Measurements from ENCODE around the gene GPC6.

GPC6 gene

DNA sequence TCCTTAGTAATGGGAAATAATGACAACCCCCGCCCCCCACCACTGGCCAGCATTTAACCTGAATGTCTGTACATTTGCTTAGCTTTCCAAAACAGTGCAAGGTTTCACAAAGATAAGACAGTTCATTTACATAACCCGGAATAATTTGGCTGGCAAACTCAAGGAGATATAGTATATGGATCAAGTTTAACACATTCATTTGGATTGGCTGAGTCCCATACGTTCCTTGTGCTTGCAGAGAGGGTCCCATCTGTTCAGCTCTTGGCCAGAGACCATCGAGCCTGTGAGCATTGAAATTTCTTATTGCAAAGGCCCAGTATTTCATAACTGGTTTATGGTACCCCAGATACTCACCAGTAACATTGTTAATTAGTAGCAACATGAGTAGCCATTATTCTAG is 116.5 kb downstream of the GPC6 start:
- Histone ChIP-seq H3K4me2 (ENCODE audit: low read length) (no peak overlapping the region), H3K27me3 (ENCODE audit: low read depth, low read length) (no peaks in the 10 kb centered on the region), H3K9me3 (ENCODE audit: insufficient read depth, low read length) (no peaks in the 10 kb centered on the region), H4K20me1 (ENCODE audit: insufficient read depth, low read length) (no peaks in the 10 kb centered on the region), H2AFZ (ENCODE audit: low read depth, low read length) (no peak overlapping the region), H3K79me2 (ENCODE audit: low read length) (no peaks in the 10 kb centered on the region), H3K9ac (ENCODE audit: low read length) (no peak overlapping the region), H3K27ac (ENCODE audit: low read length) (no peak overlapping the region), H3K4me1 (ENCODE audit: low read length) (no peaks in the 10 kb centered on the region), H3K4me3 (ENCODE audit: low read length) (no peak overlapping the region), H3K36me3 (replicated peaks; ENCODE audit: low read depth, low read length) (no peaks in the 10 kb centered on the region)
- no peak for TF ChIP-seq CTCF (IDR thresholded peaks at IDR 0.05; ENCODE audit: low read depth, low read length)
- no peak for TF ChIP-seq EZH2phosphoT487 (IDR thresholded peaks at IDR 0.05; ENCODE audit: low read depth)

GRCh38 chr13:93344048-93344705 is 117.6 kb downstream of the GPC6 start:
- TF ChIP-seq CTCF (IDR thresholded peaks at IDR 0.05; ENCODE audit: low read depth, low read length) (no peak), EZH2phosphoT487 (IDR thresholded peaks at IDR 0.05; ENCODE audit: low read depth) (no peak)
- H3K36me3 ChIP-seq (replicated peaks; ENCODE audit: low read depth, low read length): no peaks in the 10 kb centered on the region
- H3K79me2 ChIP-seq (ENCODE audit: low read length): no peaks in the 10 kb centered on the region

GRCh38 chr13:93345024-93345423 is 118.4 kb downstream of the GPC6 start:
- H3K36me3 ChIP-seq (replicated peaks; ENCODE audit: low read depth, low read length): no peaks in the 10 kb centered on the region
- TF ChIP-seq CTCF (IDR thresholded peaks at IDR 0.05; ENCODE audit: low read depth, low read length) (no peak), EZH2phosphoT487 (IDR thresholded peaks at IDR 0.05; ENCODE audit: low read depth) (no peak)
- no peak overlapping the region for H3K4me3 ChIP-seq (ENCODE audit: low read length)
- H3K27ac ChIP-seq (ENCODE audit: low read length): no peak overlapping the region
- no peak overlapping the region for H3K4me2 ChIP-seq (ENCODE audit: low read length)
- no peaks in the 10 kb centered on the region for H4K20me1 ChIP-seq (ENCODE audit: insufficient read depth, low read length)
- H3K9me3 ChIP-seq (ENCODE audit: insufficient read depth, low read length): no peaks in the 10 kb centered on the region
- H2AFZ ChIP-seq (ENCODE audit: low read depth, low read length): no peak overlapping the region
- no peaks in the 10 kb centered on the region for H3K27me3 ChIP-seq (ENCODE audit: low read depth, low read length)
- no peaks in the 10 kb centered on the region for H3K4me1 ChIP-seq (ENCODE audit: low read length)
- no peak overlapping the region for H3K9ac ChIP-seq (ENCODE audit: low read length)
- H3K79me2 ChIP-seq (ENCODE audit: low read length): no peaks in the 10 kb centered on the region

More at GRCh38 chr13:93344048-93344705, 117.6 kb downstream of the GPC6 start:
- no peaks in the 10 kb centered on the region for H3K27me3 ChIP-seq (ENCODE audit: low read depth, low read length)
- no peak overlapping the region for H3K9ac ChIP-seq (ENCODE audit: low read length)
- H3K4me3 ChIP-seq (ENCODE audit: low read length): no peak overlapping the region
- H3K4me1 ChIP-seq (ENCODE audit: low read length): no peaks in the 10 kb centered on the region
- H2AFZ ChIP-seq (ENCODE audit: low read depth, low read length): no peak overlapping the region
- H4K20me1 ChIP-seq (ENCODE audit: insufficient read depth, low read length): no peaks in the 10 kb centered on the region
- no peak overlapping the region for H3K4me2 ChIP-seq (ENCODE audit: low read length)
- no peaks in the 10 kb centered on the region for H3K9me3 ChIP-seq (ENCODE audit: insufficient read depth, low read length)
- no peak overlapping the region for H3K27ac ChIP-seq (ENCODE audit: low read length)

- H3K79me2 ChIP-seq (ENCODE audit: low read length): no peaks in the 10 kb centered on the region
Measured at GRCh38 chr13:93345770-93346169, 119.2 kb downstream of the GPC6 start.

More at GRCh38 chr13:93345770-93346169, 119.2 kb downstream of the GPC6 start:
- Histone ChIP-seq H3K4me2 (ENCODE audit: low read length) (no peak overlapping the region), H3K9ac (ENCODE audit: low read length) (no peak overlapping the region), H4K20me1 (ENCODE audit: insufficient read depth, low read length) (no peaks in the 10 kb centered on the region), H2AFZ (ENCODE audit: low read depth, low read length) (no peak overlapping the region), H3K27ac (ENCODE audit: low read length) (no peak overlapping the region), H3K27me3 (ENCODE audit: low read depth, low read length) (no peaks in the 10 kb centered on the region), H3K4me3 (ENCODE audit: low read length) (no peak overlapping the region), H3K9me3 (ENCODE audit: insufficient read depth, low read length) (no peaks in the 10 kb centered on the region), H3K36me3 (replicated peaks; ENCODE audit: low read depth, low read length) (no peaks in the 10 kb centered on the region), H3K4me1 (ENCODE audit: low read length) (no peaks in the 10 kb centered on the region)
- TF ChIP-seq EZH2phosphoT487 (IDR thresholded peaks at IDR 0.05; ENCODE audit: low read depth): no peak
- TF ChIP-seq CTCF (IDR thresholded peaks at IDR 0.05; ENCODE audit: low read depth, low read length): no peak
